ENCODE data around the gene MCF2L. TPM values are rescaled to one million over a fixed set of nuclear protein-coding genes. Genes with fewer than 3 reads are reported as not detected.
"Not testable (repeated sequence)": the region's sequence is repeated elsewhere in the genome, so short reads cannot be mapped to it uniquely, and the experiment has no call there.

The MCF2L gene, protein sequence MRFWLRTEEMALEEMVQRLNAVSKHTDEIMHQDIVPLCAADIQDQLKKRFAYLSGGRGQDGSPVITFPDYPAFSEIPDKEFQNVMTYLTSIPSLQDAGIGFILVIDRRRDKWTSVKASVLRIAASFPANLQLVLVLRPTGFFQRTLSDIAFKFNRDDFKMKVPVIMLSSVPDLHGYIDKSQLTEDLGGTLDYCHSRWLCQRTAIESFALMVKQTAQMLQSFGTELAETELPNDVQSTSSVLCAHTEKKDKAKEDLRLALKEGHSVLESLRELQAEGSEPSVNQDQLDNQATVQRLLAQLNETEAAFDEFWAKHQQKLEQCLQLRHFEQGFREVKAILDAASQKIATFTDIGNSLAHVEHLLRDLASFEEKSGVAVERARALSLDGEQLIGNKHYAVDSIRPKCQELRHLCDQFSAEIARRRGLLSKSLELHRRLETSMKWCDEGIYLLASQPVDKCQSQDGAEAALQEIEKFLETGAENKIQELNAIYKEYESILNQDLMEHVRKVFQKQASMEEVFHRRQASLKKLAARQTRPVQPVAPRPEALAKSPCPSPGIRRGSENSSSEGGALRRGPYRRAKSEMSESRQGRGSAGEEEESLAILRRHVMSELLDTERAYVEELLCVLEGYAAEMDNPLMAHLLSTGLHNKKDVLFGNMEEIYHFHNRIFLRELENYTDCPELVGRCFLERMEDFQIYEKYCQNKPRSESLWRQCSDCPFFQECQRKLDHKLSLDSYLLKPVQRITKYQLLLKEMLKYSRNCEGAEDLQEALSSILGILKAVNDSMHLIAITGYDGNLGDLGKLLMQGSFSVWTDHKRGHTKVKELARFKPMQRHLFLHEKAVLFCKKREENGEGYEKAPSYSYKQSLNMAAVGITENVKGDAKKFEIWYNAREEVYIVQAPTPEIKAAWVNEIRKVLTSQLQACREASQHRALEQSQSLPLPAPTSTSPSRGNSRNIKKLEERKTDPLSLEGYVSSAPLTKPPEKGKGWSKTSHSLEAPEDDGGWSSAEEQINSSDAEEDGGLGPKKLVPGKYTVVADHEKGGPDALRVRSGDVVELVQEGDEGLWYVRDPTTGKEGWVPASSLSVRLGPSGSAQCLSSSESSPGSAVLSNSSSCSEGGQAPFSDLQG
- total RNA-seq: 115 TPM

- no peak for DNase-seq (ENCODE audit: low spot score)
These were observed at the start of gene MCF2L for GRCh38 chr13:112968910-112969691. Gene MCF2L (plus strand): TSS chr13:112969214. CDS start chr13:112969380, 166 bp downstream.

GRCh38 chr13:112923962-112924361 is 45.1 kb upstream of the MCF2L start:
- no peak for DNase-seq (ENCODE audit: low spot score)

GRCh38 chr13:112924365-112924764 is 44.6 kb upstream of the MCF2L start:
- no peak for DNase-seq (ENCODE audit: low spot score)

- DNase-seq (ENCODE audit: low spot score): no peak
These were observed 43.0 kb upstream of the MCF2L start for GRCh38 chr13:112926003-112926402.

GRCh38 chr13:112926993-112927392 is 42.0 kb upstream of the MCF2L start:
- no peak for DNase-seq (ENCODE audit: low spot score)

GRCh38 chr13:112928020-112928971 is 40.7 kb upstream of the MCF2L start:
- no peak for DNase-seq (ENCODE audit: low spot score)

DNA sequence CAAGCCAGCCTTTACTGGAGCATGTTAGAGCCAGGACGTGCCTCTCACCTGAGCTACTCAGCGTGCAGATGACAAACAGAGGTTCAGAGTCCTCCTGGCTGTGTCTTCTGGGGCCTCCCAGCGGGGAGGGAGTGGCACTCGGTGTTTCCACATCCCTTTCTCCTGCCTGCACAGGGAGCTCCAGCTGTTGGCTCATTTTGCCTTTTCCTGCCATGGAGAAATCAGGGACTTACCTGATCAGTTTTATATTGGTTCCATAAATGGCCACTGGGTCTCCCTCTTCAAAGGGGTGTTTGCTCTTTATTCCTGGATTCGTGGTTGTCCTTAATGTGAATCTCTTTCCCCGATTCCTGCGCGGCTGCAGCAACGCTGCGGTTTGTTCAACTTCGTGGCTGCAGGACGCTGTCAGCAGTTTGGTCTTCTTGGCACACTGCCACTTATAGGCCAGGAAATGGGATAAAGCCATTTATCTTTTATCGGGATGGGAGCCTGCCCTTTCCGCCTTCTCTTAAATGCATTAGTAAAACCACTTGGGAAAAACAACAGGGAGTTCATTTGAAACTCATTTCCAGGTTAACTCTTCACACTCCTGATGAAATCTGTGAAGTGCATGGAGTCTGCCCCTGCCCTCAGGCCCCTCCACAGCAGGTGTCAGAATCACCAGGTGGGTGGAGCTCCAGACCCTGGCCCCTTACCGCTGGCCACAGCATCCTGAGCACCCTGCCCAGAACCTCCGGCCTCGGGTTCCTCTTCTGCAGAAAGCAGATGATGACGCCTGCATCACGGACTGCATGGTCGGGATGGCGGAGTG is 39.8 kb upstream of the MCF2L start:
- no peak for DNase-seq (ENCODE audit: low spot score)

GRCh38 chr13:112929783-112930055 is 39.3 kb upstream of the MCF2L start:
- no peak for DNase-seq (ENCODE audit: low spot score)

DNA sequence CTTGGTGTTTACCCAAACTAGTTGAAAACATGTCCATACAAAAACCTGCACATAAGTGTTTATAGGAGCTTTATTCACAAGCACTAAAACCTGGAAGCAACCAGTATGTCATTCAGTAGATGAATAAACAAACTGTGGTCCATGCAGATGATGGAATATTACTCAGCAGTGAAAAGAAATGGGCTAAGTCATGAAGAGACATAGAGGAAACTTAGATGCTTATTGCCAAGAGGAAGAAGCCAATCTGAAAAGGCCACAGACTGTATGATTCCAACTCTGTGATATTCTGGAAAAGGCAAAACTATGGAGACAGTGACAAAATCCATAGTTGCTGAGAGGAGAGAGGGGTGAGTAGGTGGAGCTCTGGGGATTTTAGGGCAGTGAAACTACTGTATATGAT is 38.8 kb upstream of the MCF2L start:
- DNase-seq (ENCODE audit: low spot score): no peak

DNA sequence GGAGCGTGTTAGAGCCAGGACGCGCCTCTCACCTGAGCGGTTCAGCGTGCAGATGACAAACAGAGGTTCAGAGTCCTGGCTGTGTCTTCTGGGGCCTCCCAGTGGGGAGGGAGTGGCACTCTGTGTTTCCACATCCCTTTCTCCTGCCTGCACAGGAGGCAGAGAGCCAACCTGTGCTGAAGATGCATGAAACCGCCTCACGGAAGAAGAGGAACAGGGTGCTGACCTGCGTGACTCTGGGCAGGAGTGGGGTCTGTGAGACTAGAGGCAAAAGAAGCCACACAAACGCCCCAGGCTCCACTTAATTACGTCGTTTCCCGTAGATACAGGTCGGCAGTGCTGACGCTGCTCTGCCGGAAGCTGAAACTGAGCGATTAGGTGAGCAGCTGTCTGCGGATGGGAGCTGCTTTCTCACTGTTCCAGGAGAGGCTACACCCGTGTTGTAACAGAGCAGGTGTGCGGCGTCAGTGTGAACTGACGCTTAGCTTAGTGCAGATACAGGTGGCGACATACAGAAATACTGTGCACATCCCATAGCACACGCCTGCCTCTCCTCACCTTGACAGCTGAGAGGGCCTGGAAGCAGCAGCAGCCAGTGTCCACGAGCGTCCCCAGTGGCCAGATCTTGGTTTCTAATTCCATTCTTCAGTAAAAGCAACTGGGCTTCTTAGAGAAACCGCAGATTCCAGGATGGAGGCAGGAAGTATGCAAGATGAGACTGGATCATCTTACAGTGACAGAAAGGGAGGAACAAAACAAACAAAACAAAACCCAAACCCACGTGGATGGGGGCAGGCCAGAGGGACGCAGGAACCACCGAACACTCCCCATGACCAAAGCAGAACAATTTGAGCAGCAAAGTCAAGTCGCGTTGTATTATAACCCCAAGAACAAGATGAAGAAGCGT is 37.7 kb upstream of the MCF2L start:
- no peak for DNase-seq (ENCODE audit: low spot score)

DNA sequence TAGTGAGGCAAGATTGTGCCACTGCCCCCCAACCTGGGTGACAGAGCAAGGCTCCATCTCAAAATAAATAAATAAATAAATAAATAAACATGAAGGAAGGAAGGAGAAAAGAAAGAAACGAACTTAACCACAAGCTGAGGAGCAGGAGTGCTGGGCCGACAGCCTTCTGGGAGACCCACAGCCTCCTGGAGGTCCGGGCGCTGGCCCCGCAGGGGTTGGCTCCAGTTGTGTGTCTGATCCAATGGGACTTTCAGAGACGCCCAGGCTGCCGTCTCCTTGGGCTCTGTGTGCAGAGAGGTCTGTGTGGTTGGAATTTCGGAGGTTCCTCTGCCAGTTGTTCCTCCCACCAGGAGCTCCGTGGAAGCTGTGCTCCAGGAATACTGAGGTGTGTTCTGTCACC is 36.0 kb upstream of the MCF2L start:
- no peak for DNase-seq (ENCODE audit: low spot score)

DNA sequence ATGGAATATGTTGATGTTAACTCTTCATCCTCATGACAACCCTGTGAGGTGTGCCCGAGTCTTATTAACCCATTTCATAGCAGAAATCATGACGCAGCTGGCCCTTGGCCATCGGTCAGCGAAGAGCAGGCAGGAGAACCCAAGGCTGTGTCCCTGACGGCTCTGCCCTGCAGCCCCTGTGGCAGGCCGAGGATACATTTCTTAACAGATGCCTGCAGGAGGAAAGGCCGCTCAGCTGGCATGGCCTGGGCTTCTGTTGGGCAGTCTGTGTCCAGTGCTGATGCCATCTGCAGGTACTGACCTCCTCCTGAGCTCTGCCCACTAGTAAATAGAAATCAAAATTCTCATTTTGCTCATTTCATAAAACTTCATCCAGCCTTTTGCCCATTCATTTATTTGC is 35.4 kb upstream of the MCF2L start:
- no peak for DNase-seq (ENCODE audit: low spot score)

- DNase-seq (ENCODE audit: low spot score): no peak
These were observed 34.9 kb upstream of the MCF2L start for GRCh38 chr13:112934078-112934477.

DNA sequence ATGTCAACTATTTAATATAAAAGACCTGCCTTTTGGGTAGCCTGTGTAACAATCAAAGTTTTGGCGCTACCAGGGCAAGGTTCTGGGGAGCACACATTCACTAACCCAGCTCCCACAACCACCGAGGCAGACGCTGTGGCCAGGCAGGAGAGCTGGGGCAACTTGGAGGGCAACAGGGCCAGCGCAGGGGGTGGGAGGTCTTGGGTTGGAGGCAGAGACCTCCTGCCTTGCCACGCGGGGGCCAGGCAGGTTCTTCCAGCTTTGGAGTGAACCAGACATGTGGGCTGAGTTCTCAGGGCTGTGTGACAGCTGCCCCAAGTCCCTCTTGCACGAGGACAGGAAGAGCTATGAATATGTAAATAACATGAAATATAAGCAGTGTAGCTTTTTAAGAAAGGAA is 30.3 kb upstream of the MCF2L start:
- DNase-seq (ENCODE audit: low spot score): no peak

DNA sequence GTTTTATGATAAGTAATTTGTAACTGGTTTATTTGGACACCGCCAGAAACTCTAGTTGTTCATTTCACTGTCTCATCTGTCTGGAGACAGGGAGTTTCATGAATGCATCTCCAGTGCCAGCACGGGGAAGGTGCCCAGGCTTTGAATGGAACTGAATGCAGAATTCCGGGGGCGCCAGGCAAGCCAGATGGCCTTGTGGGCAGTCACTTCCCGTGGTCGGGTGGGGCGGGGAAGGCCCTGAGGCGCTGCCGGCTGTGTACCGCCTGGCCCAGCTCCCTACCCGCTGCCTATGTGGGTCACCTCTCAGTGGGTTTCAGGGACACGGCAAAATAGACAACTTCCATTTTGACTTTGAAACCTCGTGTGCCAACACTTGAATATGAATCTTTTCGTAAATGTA is 28.8 kb upstream of the MCF2L start:
- no peak for DNase-seq (ENCODE audit: low spot score)

DNA sequence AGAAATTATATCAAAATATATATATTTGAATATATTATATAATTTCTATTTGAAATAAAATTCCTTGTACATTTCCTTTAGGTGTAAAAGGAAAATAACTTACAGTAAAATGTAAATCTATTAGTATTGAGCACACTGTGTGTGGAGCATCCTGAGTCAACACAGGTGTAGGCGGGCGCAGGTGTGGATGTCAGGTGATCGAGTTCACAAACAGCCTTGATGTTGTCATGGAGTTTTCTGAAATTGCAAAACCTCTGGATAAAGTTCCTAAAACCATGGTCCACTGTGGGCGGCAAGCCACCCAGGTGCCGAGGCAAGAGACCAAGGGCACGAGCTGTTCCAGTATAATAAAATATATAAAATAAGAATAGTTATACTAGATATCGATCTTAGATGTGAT is 27.7 kb upstream of the MCF2L start:
- DNase-seq (ENCODE audit: low spot score): no peak

- not testable (repeated sequence) for DNase-seq (ENCODE audit: low spot score)
These were observed 27.2 kb upstream of the MCF2L start for GRCh38 chr13:112941765-112942164.

DNA sequence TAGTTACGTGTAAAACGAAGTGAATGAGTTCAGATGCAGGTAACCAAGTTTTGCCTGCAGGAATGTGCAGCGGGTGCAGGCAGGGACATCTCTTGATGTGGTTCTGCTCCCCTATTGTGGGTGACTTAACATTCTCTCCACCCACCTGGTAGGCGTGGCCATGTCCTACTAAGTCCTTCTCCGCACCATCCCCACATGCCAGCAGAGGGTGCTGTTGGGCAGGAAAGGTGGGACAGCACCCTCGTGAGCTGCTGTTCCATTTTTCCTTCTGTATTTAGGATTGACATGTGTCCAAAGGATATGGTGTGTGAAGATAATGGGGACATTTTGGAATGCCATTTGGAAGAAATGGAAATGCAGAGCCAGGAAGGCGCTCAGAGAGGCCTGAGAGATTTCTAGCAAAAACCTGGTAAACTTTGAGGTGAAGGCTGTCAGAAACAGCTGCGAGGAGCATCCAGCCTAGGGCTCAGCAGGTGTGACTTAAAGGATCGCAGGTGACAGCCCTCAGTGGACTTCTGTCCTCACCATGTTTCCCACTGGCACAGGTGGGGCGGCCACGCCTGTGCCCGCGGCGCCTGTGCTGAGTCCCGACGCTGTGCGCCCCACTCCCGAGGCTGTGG is 26.2 kb upstream of the MCF2L start:
- DNase-seq (ENCODE audit: low spot score): peak; percentile 96

All from ureter (tissue), 1 donor.